HCT116 (cell line): ENCODE results near the gene LAYN.

Source experiments
- CTCF ChIP-seq, 3 experiments: fragments of 200-600 bp in 1 of 3; sonication (generic) in 1 of 3; IDR thresholded peaks in 2 of 3; conservative IDR thresholded peaks in 1 of 3; 2 replicates each; pipeline ENCODE4 v1.5.1; 2012 to 2017; ENCODE audit warnings: low read depth in 2 of 3, low read length in 2 of 3, antibody characterized with exemption in 1 of 3, borderline replicate concordance in 1 of 3, control low read depth in 1 of 3, mild to moderate bottlenecking in 1 of 3, mixed read lengths in 1 of 3, mixed run types in 1 of 3, moderate library complexity in 1 of 3; ENCODE audit not compliant: insufficient read depth in 1 of 3
- EZH2phosphoT487 ChIP-seq: fragments of 200-600 bp; IDR thresholded peaks from 2 replicates; pipeline ENCODE4 v1.6.1; 2018; ENCODE audit warnings: antibody characterized with exemption, borderline replicate concordance
- POLR2A ChIP-seq: IDR thresholded peaks from 2 replicates; pipeline ENCODE4 v1.7.0; 2011; ENCODE audit warnings: borderline replicate concordance; ENCODE audit not compliant: insufficient read depth, insufficient read length; ENCODE audit errors: extremely low read depth

GRCh38 chr11:111598559-111598958 lies 58.0 kb downstream of the LAYN start:
- TF ChIP-seq EZH2phosphoT487 (no peak), CTCF (IDR thresholded peaks at IDR 0.05 in 2 of 3, conservative IDR thresholded peaks at IDR 0.05 in 1 of 3; ENCODE audit: borderline replicate concordance in 1 of 3, insufficient read depth in 1 of 3, low read depth in 2 of 3, low read length in 2 of 3) (no peak), POLR2A (no peak)
